Chondrocyte (in vitro differentiated cells): ENCODE results near the gene SYNGR3. TPM values are rescaled to one million over a fixed set of nuclear protein-coding genes. Genes with fewer than 3 reads are reported as not detected.

Experiments used
- DNase-seq: peaks from one replicate; pipeline ENCODE4 v3.0.0; 2021; ENCODE audit warnings: mixed read lengths, low spot score
- H3K27ac Mint-ChIP-seq: one replicate; pipeline ENCODE4 v1.8.0; 2021; ENCODE audit warnings: mild to moderate bottlenecking, moderate library complexity, mixed read lengths; ENCODE audit not compliant: unreplicated experiment
- H3K27me3 Mint-ChIP-seq: 2 replicates; pipeline ENCODE4 v1.8.0; 2021; ENCODE audit warnings: low read depth, mixed read lengths
- H3K36me3 Mint-ChIP-seq: 2 replicates; pipeline ENCODE4 v1.8.0; 2021; ENCODE audit warnings: low read depth, mixed read lengths
- H3K4me1 Mint-ChIP-seq: 2 replicates; pipeline ENCODE4 v1.8.0; 2021; ENCODE audit warnings: low read depth, mild to moderate bottlenecking, mixed read lengths
- H3K4me3 Mint-ChIP-seq: one replicate; pipeline ENCODE4 v1.8.0; 2021; ENCODE audit warnings: mild to moderate bottlenecking, moderate library complexity, mixed read lengths; ENCODE audit not compliant: unreplicated experiment
- H3K9me3 Mint-ChIP-seq: 2 replicates; pipeline ENCODE4 v1.8.0; 2021; ENCODE audit warnings: low read depth, mixed read lengths
- CTCF ChIP-seq: fragments of 200-600 bp; sonication (generic); IDR thresholded peaks from 2 replicates; pipeline ENCODE4 v1.5.0; 2021; ENCODE audit warnings: antibody characterized with exemption, mild to moderate bottlenecking, moderate library complexity
- total RNA-seq: library from RNA; stranded (reverse); gene quantifications from 3 replicates; pipeline ENCODE4 v1.2.1, GENCODE V29; 2021

The SYNGR3 gene
- total RNA-seq, 1 donor from 2014 or later: 0.67 TPM

- Mint-ChIP-seq H3K4me1 (peaks cover 75% of the 10 kb centered on the region), H3K36me3 (peaks cover 3% of the 10 kb centered on the region), H3K4me3 (peak overlapping the region; percentile 16), H3K27me3 (no peaks in the 10 kb centered on the region), H3K27ac (peak overlapping the region; percentile 66), H3K9me3 (no peaks in the 10 kb centered on the region)
- no peak for DNase-seq
- no peak for TF ChIP-seq CTCF
Measured at GRCh38 chr16:2037647-2038381, 48.0 kb downstream of the SYNGR3 start.

- peaks cover 3% of the 10 kb centered on the region for H3K36me3 Mint-ChIP-seq
- no peak for TF ChIP-seq CTCF
- no peaks in the 10 kb centered on the region for H3K9me3 Mint-ChIP-seq
- H3K4me1 Mint-ChIP-seq: peaks cover 75% of the 10 kb centered on the region
- H3K27me3 Mint-ChIP-seq: no peaks in the 10 kb centered on the region
- no peak for DNase-seq
- H3K27ac Mint-ChIP-seq: peak overlapping the region; percentile 92
- H3K4me3 Mint-ChIP-seq: peak overlapping the region; percentile 40
Measured at GRCh38 chr16:2038382-2039231, 48.8 kb downstream of the SYNGR3 start.

- no peak for TF ChIP-seq CTCF
- peak overlapping the region; percentile 40 for H3K4me3 Mint-ChIP-seq
- no peak for DNase-seq
- H3K4me1 Mint-ChIP-seq: peaks cover 70% of the 10 kb centered on the region
- no peaks in the 10 kb centered on the region for H3K27me3 Mint-ChIP-seq
- no peaks in the 10 kb centered on the region for H3K9me3 Mint-ChIP-seq
- H3K27ac Mint-ChIP-seq: peak overlapping the region; percentile 92
- H3K36me3 Mint-ChIP-seq: peaks cover 3% of the 10 kb centered on the region
Measured at GRCh38 chr16:2039274-2040031, 49.7 kb downstream of the SYNGR3 start.

GRCh38 chr16:2040041-2040786, 50.4 kb downstream of the SYNGR3 start:
- DNase-seq: no peak
- H3K4me3 Mint-ChIP-seq: no peak overlapping the region
- peaks cover 63% of the 10 kb centered on the region for H3K4me1 Mint-ChIP-seq
- H3K27ac Mint-ChIP-seq: peak overlapping the region; percentile 92
- TF ChIP-seq CTCF: no peak
- H3K9me3 Mint-ChIP-seq: no peaks in the 10 kb centered on the region
- H3K27me3 Mint-ChIP-seq: no peaks in the 10 kb centered on the region
- H3K36me3 Mint-ChIP-seq: peaks cover 3% of the 10 kb centered on the region
